Spinal cord (tissue), 10 donors: Measurements from ENCODE around the gene CRB1. TPM values are rescaled to one million over a fixed set of nuclear protein-coding genes. Genes with fewer than 3 reads are reported as not detected.

Experiments
- DNase-seq, 6 donors: peaks; one replicate each; pipeline versions ENCODE4 v3.0.0 to v3.0.0-alpha.2; 2013 to 2015; ENCODE audit warnings: low spot score in 6 of 6, low read depth in 4 of 6
- H3K27ac ChIP-seq: one replicate; pipeline ENCODE4 v1.5.1; 2013; ENCODE audit warnings: low read depth, low read length, control low read depth
- H3K27me3 ChIP-seq: one replicate; pipeline ENCODE4 v1.6.1; 2013; ENCODE audit warnings: low read length; ENCODE audit not compliant: control insufficient read depth, insufficient read depth
- H3K36me3 ChIP-seq: one replicate; pipeline ENCODE4 v1.6.1; 2013; ENCODE audit warnings: low read length; ENCODE audit not compliant: control insufficient read depth, insufficient read depth
- H3K4me1 ChIP-seq: one replicate; pipeline ENCODE4 v1.6.1; 2013; ENCODE audit warnings: low read length; ENCODE audit not compliant: control insufficient read depth, insufficient read depth
- H3K4me3 ChIP-seq: one replicate; pipeline ENCODE4 v1.5.1; 2013; ENCODE audit warnings: low read depth, low read length, control low read depth
- H3K9me3 ChIP-seq: one replicate; pipeline ENCODE4 v1.6.1; 2013; ENCODE audit warnings: low read length; ENCODE audit not compliant: control insufficient read depth, insufficient read depth
- WGBS: methylation state at CpG from one replicate; pipeline ENCODE4 v1.1.5; 2013; ENCODE audit warnings: missing lambda C conversion rate; ENCODE audit not compliant: insufficient coverage; 5-methylcytosine and 5-hydroxymethylcytosine counted together
- polyA plus RNA-seq, 2 donors: library from polyadenylated mRNA; unstranded; fragments of 120-200 nt; gene quantifications; one replicate each; pipeline ENCODE4 v1.2.1, GENCODE V29; 2013; ENCODE audit not compliant: insufficient read length in 2 of 2
- total RNA-seq, 2 donors: library from RNA; depleted of rRNA in 1 of 2; stranded (reverse); fragments of 120-200 nt in 1 of 2; fragments of >200 nt in 1 of 2; gene quantifications; one replicate each; pipeline versions ENCODE4 v1.2.3 to v1.2.4, GENCODE V29; 2013 to 2014
- donor health status: healthy.

Gene CRB1
- total and polyA plus RNA-seq, 4 donors = 18.1 to 36.8 (median 28.6) TPM

GRCh38 chr1:197390856-197391255 lies 122.8 kb downstream of the CRB1 start:
- no CpG with 5 or more reads among the region's 2 CpGs for WGBS
- Histone ChIP-seq H3K27me3 (no peaks in the 10 kb centered on the region), H3K4me3 (no peak overlapping the region), H3K27ac (no peak overlapping the region), H3K9me3 (no peaks in the 10 kb centered on the region), H3K36me3 (no peaks in the 10 kb centered on the region), H3K4me1 (no peaks in the 10 kb centered on the region)
- no peak for DNase-seq

DNA sequence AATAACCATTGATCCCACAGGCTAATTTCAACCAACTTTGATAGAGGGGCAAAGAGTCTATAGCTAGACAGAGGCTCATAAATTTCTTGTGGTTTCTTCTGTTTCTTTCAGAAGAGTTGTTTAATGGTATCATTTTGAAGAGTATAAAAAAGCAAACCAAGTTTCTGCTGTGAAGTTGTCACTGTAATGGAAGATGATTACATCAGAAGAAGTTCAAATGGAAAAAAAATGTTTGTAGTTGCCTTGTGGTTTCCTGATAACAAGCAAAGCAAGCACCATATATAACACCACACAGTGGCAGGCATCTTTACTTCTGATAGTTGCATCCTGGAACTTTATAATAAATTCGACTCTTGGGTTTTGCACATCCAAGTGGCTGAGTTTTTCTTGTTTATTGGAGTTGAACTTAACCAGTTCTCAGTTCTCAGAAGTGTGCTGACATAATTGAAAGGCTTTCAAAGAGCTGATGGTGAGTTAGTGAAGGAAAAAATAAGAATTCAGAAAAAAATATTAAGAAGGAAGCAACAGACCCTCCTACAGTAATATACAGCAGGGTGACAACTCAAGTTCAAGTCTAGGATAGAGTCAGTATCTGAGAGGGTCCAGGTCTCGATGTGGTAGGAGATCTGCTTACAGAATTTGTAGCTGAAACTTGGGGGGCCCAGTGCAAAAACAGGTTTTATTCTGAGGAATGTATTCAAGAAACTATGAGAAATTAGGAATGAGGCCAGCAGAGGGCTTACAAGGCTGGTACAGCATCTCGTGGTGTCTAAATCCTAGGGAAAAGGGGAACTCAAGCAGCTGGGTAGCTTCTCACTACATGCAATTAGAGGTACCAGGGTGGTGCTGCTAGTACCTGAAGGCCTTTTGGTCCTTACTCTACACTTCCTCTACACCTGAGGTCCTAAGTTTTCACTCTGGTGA lies 123.5 kb downstream of the CRB1 start:
- Histone ChIP-seq H3K27me3 (no peaks in the 10 kb centered on the region), H3K4me1 (no peaks in the 10 kb centered on the region), H3K4me3 (no peak overlapping the region), H3K27ac (no peak overlapping the region), H3K9me3 (no peaks in the 10 kb centered on the region), H3K36me3 (no peaks in the 10 kb centered on the region)
- DNase-seq = peak in 1 of 6 donors; percentile 47
- WGBS = 67% methylated on average over 3 of the region's 3 CpGs

DNA sequence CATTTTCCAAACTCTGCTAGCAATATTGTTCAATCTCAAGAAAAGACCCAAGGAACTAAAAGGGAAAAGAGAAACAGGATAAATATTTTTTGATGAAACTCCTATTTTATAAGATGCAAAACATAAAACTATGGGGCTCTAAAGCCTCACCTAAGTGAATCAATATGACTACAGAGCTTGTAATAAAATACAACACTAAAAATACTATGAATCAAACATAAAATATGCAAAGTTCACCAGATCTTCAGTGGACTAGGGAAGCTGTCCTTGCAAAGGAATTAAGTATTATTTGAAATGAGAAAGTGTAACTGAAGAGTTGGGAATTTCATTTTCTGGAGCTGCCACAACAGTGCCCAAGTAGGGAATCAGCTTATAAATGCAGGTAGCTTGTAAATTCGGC lies 124.5 kb downstream of the CRB1 start:
- DNase-seq = no peak
- H3K36me3 ChIP-seq = no peaks in the 10 kb centered on the region
- no peak overlapping the region for H3K27ac ChIP-seq
- H3K9me3 ChIP-seq = no peaks in the 10 kb centered on the region
- H3K27me3 ChIP-seq = no peaks in the 10 kb centered on the region
- H3K4me3 ChIP-seq = no peak overlapping the region
- no CpG with 5 or more reads among the region's 1 CpG for WGBS
- no peaks in the 10 kb centered on the region for H3K4me1 ChIP-seq

GRCh38 chr1:197393105-197393504 lies 125.1 kb downstream of the CRB1 start:
- WGBS = no CpG with 5 or more reads among the region's 1 CpG
- no peaks in the 10 kb centered on the region for H3K4me1 ChIP-seq
- H3K27ac ChIP-seq = no peak overlapping the region
- no peaks in the 10 kb centered on the region for H3K36me3 ChIP-seq
- no peaks in the 10 kb centered on the region for H3K9me3 ChIP-seq
- no peaks in the 10 kb centered on the region for H3K27me3 ChIP-seq
- DNase-seq = no peak
- no peak overlapping the region for H3K4me3 ChIP-seq

- WGBS = 100% methylated on average over 1 of the region's 4 CpGs
- H3K36me3 ChIP-seq = no peaks in the 10 kb centered on the region
- no peaks in the 10 kb centered on the region for H3K27me3 ChIP-seq
- no peak overlapping the region for H3K4me3 ChIP-seq
- no peak overlapping the region for H3K27ac ChIP-seq
- no peaks in the 10 kb centered on the region for H3K9me3 ChIP-seq
- DNase-seq = no peak
- H3K4me1 ChIP-seq = no peaks in the 10 kb centered on the region
These were observed 125.7 kb downstream of the CRB1 start for GRCh38 chr1:197393772-197394171.

GRCh38 chr1:197394831-197395608 lies 127.0 kb downstream of the CRB1 start:
- no CpG with 5 or more reads among the region's 3 CpGs for WGBS
- Histone ChIP-seq H3K4me3 (no peak overlapping the region), H3K4me1 (no peaks in the 10 kb centered on the region), H3K27ac (no peak overlapping the region), H3K27me3 (no peaks in the 10 kb centered on the region), H3K36me3 (no peaks in the 10 kb centered on the region), H3K9me3 (no peaks in the 10 kb centered on the region)
- peak in 1 of 6 donors; percentile 34 for DNase-seq

GRCh38 chr1:197397895-197398294 lies 129.8 kb downstream of the CRB1 start:
- H3K4me3 ChIP-seq = no peak overlapping the region
- no peaks in the 10 kb centered on the region for H3K36me3 ChIP-seq
- no peaks in the 10 kb centered on the region for H3K9me3 ChIP-seq
- no peak overlapping the region for H3K27ac ChIP-seq
- 100% methylated on average over 1 of the region's 1 CpG for WGBS
- H3K27me3 ChIP-seq = no peaks in the 10 kb centered on the region
- H3K4me1 ChIP-seq = no peaks in the 10 kb centered on the region
- no peak for DNase-seq

DNA sequence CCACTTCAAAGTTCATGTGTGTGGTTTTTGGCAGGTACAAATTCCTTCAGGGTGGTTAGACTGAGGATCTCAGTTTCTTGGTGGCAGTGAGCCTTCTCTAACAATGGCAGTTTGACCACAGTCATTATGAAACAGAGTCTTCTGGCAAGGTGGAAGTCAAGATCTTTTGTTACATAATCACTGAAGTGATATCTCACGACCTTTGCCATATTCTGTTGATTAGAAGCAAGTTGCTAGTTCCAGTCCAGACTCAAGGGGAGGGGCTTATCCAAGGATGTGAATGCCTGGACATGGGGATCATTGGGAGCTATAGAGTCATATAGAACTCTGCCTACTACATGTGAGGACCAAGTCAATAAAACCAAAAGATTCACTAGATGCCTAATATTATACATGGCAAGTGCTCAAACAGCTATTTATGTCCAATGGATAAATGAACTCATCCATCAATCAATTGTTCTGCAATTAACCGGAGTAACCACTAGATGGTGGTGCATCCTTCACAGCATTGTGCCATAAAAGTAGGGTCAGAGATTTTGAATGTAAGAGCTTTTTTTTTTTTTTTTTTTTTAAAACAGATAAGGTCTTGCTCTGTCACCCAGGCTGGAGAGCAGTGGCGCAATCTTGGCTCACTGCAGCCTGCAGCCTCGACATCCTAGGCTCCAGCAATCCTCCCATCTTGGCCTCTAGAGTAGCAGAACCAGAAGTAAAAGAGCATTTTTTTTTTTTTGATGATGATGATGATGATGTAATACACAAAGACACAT lies 131.9 kb downstream of the CRB1 start:
- Histone ChIP-seq H3K4me1 (no peaks in the 10 kb centered on the region), H3K27ac (no peak overlapping the region), H3K36me3 (no peaks in the 10 kb centered on the region), H3K9me3 (no peaks in the 10 kb centered on the region), H3K4me3 (no peak overlapping the region), H3K27me3 (no peaks in the 10 kb centered on the region)
- no peak for DNase-seq
- WGBS = 17% methylated on average over 1 of the region's 4 CpGs

- Histone ChIP-seq H3K4me1 (no peaks in the 10 kb centered on the region), H3K27me3 (no peaks in the 10 kb centered on the region), H3K36me3 (no peaks in the 10 kb centered on the region), H3K27ac (no peak overlapping the region), H3K4me3 (no peak overlapping the region), H3K9me3 (no peaks in the 10 kb centered on the region)
- WGBS = no CpG with 5 or more reads among the region's 2 CpGs
- DNase-seq = no peak
These were observed 132.5 kb downstream of the CRB1 start for GRCh38 chr1:197400522-197400902.
